Pancreas (tissue), 10 donors: ENCODE measurements around the gene SLC9A5. TPM values are rescaled to one million over a fixed set of nuclear protein-coding genes. Genes with fewer than 3 reads are reported as not detected.

Experiments used
- ATAC-seq, 4 donors: fragments of 200-7000 bp; cut with Tn5 transposase; one replicate each; pipeline versions ENCODE4 v1.8.0 to v1.9.1; 2020; ENCODE audit warnings: mild to moderate bottlenecking in 4 of 4, moderate library complexity in 4 of 4
- DNase-seq, 6 donors: peaks; one replicate each; pipeline ENCODE4 v3.0.0-alpha.2; 2020
- FAIRE-seq: peaks from 2 replicates; lab custom pipeline; 2012; peaks lifted over from hg19 to GRCh38; lab: Jason Lieb, UNC
- H3K27ac ChIP-seq, 4 donors: fragments of 200-600 bp; sonication (generic); 1 replicate in 3 of 4; 2 replicates in 1 of 4; pipeline versions ENCODE4 v1.5.0 to v1.8.0; 2020
- H3K27me3 ChIP-seq, 4 donors: fragments of 200-600 bp; one replicate each; pipeline ENCODE4 v1.8.0; 2021
- H3K36me3 ChIP-seq, 3 donors: fragments of 200-600 bp; sonication (generic) in 1 of 3; one replicate each; pipeline versions ENCODE4 v1.5.0 to v1.8.0; 2020 to 2021
- H3K4me1 ChIP-seq, 3 donors: fragments of 200-600 bp; one replicate each; pipeline ENCODE4 v1.8.0; 2021
- H3K4me3 ChIP-seq, 4 donors: fragments of 200-600 bp; sonication (generic) in 2 of 4; one replicate each; pipeline versions ENCODE4 v1.5.0 to v1.8.0; 2020 to 2021
- H3K9me3 ChIP-seq, 4 donors: fragments of 200-600 bp; one replicate each; pipeline ENCODE4 v1.8.0; 2021
- WGBS, 2 donors: extraction: QIAGEN DNeasy Blood & Tissue Kit; methylation state at CpG; one replicate each; pipeline ENCODE4 v1.1.7; 2013; 5-methylcytosine and 5-hydroxymethylcytosine counted together
- intact Hi-C, 3 donors: fragments of 100-400 bp; cut with DNase I; formaldehyde crosslinking; loops; one replicate each; pipeline versions ENCODE4 v1.11.1 to v1.14.2; 2022
- polyA plus RNA-seq, 2 donors: library from polyadenylated mRNA; stranded (reverse); fragments of 200-250 nt; gene quantifications; one replicate each; pipeline ENCODE4 v1.2.3, GENCODE V29; 2013
- total RNA-seq, 6 donors: library from RNA; stranded (reverse); fragmentation: NEBNext Ultra II Directional in 4 of 6; extraction: Animal tissue kit (Norgen Biotek cat#: 25700) in 4 of 6; gene quantifications; one replicate each; pipeline versions ENCODE4 v1.2.1 to v1.2.4, GENCODE V29; 2021 to 2023
- TF ChIP-seq, protein P1 (sequence below), 4 donors: fragments of 200-600 bp; sonication (generic) in 3 of 4; IDR thresholded peaks; one replicate each; pipeline versions ENCODE4 v1.5.0 to v1.8.0; 2021; ENCODE audit warnings: antibody characterized with exemption in 4 of 4
- donor health status: healthy with polysubstance abuse.
- donor health status: DM: no; HTN: no; CAD: no; lungs with moderate emphysema.
- donor health status: DM: no; HTN: no; CAD: no.
- donor health status: control.
- donor health status: control.
- donor health status: Bipolar disorder and iron deficiency.
- donor health status: DM: yes; HTN: yes; CAD: no.
- donor health status: DM: no; HTN: no; CAD: no.
- donor health status: DM: no; HTN: no; CAD: no.
- donor health status: DM: yes; HTN: yes; CAD: no.

The SLC9A5 gene
- total and polyA plus RNA-seq, 8 donors: 0.22 to 1.5 (median 0.56) TPM

- no peaks in the 10 kb centered on the region for H3K9me3 ChIP-seq
- FAIRE-seq: no peak
- H3K4me3 ChIP-seq: no peak overlapping the region
- DNase-seq: peak in 1 of 6 donors; percentile 13
- 85 to 87% methylated on average over 4 of the region's 4 CpGs for WGBS, 2 donors
- no peaks in the 10 kb centered on the region for H3K27me3 ChIP-seq
- intact Hi-C loops: no loop called here
- H3K4me1 ChIP-seq: no peaks in the 10 kb centered on the region
- peak in 1 of 4 donors; percentile 13 for ATAC-seq
- H3K27ac ChIP-seq: no peak overlapping the region
- TF ChIP-seq, protein P1, sequence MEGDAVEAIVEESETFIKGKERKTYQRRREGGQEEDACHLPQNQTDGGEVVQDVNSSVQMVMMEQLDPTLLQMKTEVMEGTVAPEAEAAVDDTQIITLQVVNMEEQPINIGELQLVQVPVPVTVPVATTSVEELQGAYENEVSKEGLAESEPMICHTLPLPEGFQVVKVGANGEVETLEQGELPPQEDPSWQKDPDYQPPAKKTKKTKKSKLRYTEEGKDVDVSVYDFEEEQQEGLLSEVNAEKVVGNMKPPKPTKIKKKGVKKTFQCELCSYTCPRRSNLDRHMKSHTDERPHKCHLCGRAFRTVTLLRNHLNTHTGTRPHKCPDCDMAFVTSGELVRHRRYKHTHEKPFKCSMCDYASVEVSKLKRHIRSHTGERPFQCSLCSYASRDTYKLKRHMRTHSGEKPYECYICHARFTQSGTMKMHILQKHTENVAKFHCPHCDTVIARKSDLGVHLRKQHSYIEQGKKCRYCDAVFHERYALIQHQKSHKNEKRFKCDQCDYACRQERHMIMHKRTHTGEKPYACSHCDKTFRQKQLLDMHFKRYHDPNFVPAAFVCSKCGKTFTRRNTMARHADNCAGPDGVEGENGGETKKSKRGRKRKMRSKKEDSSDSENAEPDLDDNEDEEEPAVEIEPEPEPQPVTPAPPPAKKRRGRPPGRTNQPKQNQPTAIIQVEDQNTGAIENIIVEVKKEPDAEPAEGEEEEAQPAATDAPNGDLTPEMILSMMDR (IDR thresholded peaks at IDR 0.05): no peak
- H3K36me3 ChIP-seq: no peaks in the 10 kb centered on the region
These were observed 22.7 kb downstream of the SLC9A5 start for GRCh38 chr16:67271446-67271845.

DNA sequence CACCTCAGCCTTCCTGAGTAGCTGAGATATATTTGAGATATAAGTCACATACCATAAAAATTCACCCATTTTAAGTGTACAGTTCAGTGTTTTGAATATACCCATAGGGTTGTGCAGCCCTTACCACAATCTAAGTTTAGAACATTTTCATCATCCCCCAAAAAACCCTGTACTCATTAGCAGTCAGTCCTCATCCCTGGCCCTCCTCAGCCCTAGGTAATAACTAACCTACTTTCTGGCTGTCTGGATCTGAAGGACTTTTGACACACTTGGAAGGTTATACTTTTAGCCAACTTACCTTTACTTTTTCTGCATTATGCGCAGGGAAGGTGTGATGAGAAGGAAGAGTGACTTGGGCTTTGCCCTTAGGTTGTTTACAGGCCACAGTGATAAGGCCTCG, 26.5 kb downstream of the SLC9A5 start:
- Histone ChIP-seq H3K27ac (no peak overlapping the region), H3K9me3 (no peaks in the 10 kb centered on the region), H3K4me1 (peaks cover 0 to 3% (median 0%) of the 10 kb centered on the region in 3 donors), H3K4me3 (no peak overlapping the region), H3K36me3 (no peaks in the 10 kb centered on the region), H3K27me3 (no peaks in the 10 kb centered on the region)
- TF ChIP-seq, protein P1 (IDR thresholded peaks at IDR 0.05): no peak
- intact Hi-C loops: no loop called here
- WGBS, 2 donors: 73 to 78% methylated on average over 2 of the region's 2 CpGs
- DNase-seq: no peak
- FAIRE-seq: no peak
- no peak for ATAC-seq

DNA sequence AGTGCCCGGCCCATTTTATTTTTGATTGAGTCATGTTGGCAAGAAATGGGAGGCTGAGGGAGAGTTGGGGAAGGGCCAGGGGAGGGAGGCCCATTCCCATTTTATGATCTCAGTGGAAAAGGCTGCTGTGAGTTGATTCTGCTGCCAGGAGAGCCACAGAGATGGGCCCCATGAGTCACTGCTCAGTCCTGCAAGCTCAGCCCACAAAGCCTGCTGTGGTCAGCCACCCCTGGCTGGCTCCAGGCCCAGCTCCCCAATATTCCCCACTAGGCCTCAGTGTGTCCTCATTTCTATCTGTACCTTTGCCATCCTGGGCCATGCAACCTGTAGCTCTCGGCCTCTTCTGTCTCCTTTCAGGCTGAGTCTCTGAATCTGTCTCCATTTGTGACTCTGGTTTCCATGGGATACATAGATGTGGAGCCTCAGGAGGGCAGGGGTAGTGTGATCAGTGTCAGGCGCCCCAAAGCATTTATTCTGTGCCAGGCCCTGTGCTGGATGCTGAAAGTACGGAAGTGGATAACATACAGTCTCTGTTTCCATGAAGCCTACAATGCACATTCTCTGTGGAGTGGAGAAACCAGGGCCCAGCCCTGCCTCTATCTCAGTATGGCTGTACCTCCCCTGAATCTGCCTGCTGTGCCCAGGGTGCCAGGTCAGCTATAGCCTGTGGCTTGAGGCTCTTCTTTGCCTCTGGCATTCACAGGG, 28.7 kb downstream of the SLC9A5 start:
- H3K9me3 ChIP-seq: no peaks in the 10 kb centered on the region
- WGBS, 2 donors: 86 to 94% methylated on average over 4 of the region's 4 CpGs
- TF ChIP-seq, protein P1 (IDR thresholded peaks at IDR 0.05): no peak
- peak in 1 of 6 donors; percentile 26 for DNase-seq
- no peak overlapping the region for H3K4me3 ChIP-seq
- H3K4me1 ChIP-seq: peaks cover 0 to 3% (median 0%) of the 10 kb centered on the region in 3 donors
- peak in 2 of 4 donors; percentile 38 to 63 for ATAC-seq
- FAIRE-seq: no peak
- intact Hi-C loops: no loop called here
- no peaks in the 10 kb centered on the region for H3K36me3 ChIP-seq
- no peaks in the 10 kb centered on the region for H3K27me3 ChIP-seq
- H3K27ac ChIP-seq: peak overlapping the region in 1 of 4 donors; percentile 27

- peak overlapping the region in 1 of 4 donors; percentile 27 for H3K27ac ChIP-seq
- DNase-seq (no peak), FAIRE-seq (no peak), ATAC-seq (peak in 3 of 4 donors; percentile 9 to 36 (median 17))
- no peaks in the 10 kb centered on the region for H3K27me3 ChIP-seq
- TF ChIP-seq, protein P1 (IDR thresholded peaks at IDR 0.05): no peak
- H3K9me3 ChIP-seq: no peaks in the 10 kb centered on the region
- 70 to 72% methylated on average over 13 of the region's 13 CpGs for WGBS, 2 donors
- no peaks in the 10 kb centered on the region for H3K36me3 ChIP-seq
- intact Hi-C loops: no loop called here
- H3K4me3 ChIP-seq: peak overlapping the region; percentile 43 to 85 (median 64)
- peaks cover 0 to 3% (median 0%) of the 10 kb centered on the region in 3 donors for H3K4me1 ChIP-seq
These were observed 29.4 kb downstream of the SLC9A5 start for GRCh38 chr16:67277999-67278772.
